Measurements from ENCODE around the gene CST6.

- TF ChIP-seq PATZ1 (CRISPR knock-in tag; IDR thresholded peaks at IDR 0.05; ENCODE audit: borderline replicate concordance) (no peak), ZC3H10 (CRISPR knock-in tag; IDR thresholded peaks at IDR 0.05) (no peak), TSHZ2 (CRISPR knock-in tag; IDR thresholded peaks at IDR 0.05) (no peak)
- TF ChIP-seq, protein P1, sequence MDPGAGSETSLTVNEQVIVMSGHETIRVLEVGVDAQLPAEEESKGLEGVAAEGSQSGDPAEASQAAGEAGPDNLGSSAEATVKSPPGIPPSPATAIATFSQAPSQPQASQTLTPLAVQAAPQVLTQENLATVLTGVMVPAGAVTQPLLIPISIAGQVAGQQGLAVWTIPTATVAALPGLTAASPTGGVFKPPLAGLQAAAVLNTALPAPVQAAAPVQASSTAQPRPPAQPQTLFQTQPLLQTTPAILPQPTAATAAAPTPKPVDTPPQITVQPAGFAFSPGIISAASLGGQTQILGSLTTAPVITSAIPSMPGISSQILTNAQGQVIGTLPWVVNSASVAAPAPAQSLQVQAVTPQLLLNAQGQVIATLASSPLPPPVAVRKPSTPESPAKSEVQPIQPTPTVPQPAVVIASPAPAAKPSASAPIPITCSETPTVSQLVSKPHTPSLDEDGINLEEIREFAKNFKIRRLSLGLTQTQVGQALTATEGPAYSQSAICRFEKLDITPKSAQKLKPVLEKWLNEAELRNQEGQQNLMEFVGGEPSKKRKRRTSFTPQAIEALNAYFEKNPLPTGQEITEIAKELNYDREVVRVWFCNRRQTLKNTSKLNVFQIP (CRISPR knock-in tag; IDR thresholded peaks at IDR 0.05; ENCODE audit: borderline replicate concordance, low read depth) = no peak
Measured at GRCh38 chr11:65987336-65987735, 24.5 kb upstream of the CST6 start.
